SKM-1 (cell line): Measurements from ENCODE around the gene BPGM.
"Not testable (repeated sequence)": the region's sequence is repeated elsewhere in the genome, so short reads cannot be mapped to it uniquely, and the experiment has no call there.

Experiments used
- DNase-seq: peaks from one replicate; lab custom pipeline; 2025; ENCODE audit not compliant: unreplicated experiment; lab: John Stamatoyannopoulos, UW

Gene BPGM

GRCh38 chr7:134630893-134631292 is 15.8 kb upstream of the BPGM start:
- no peak for DNase-seq

DNA sequence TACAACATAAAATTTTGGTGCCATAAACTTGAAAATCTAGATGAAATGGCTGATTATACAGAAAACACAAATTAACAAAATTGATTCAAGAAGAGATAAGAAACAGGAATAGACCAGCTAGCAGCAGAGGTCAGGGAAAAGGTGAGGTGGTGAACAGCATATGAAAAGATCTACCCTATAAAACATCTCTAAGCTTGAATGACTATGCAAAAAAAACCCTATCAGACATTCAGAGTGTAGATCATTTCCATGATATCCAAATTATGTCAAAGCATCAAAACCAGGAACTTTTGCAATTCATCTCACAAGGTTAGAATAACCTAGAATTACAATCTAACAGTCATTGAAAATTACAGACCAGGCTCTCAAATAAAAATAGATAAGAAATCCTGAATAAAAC is 14.6 kb upstream of the BPGM start:
- no peak for DNase-seq

- peak; percentile 22 for DNase-seq
These were observed 13.6 kb upstream of the BPGM start for GRCh38 chr7:134632937-134633540.

DNA sequence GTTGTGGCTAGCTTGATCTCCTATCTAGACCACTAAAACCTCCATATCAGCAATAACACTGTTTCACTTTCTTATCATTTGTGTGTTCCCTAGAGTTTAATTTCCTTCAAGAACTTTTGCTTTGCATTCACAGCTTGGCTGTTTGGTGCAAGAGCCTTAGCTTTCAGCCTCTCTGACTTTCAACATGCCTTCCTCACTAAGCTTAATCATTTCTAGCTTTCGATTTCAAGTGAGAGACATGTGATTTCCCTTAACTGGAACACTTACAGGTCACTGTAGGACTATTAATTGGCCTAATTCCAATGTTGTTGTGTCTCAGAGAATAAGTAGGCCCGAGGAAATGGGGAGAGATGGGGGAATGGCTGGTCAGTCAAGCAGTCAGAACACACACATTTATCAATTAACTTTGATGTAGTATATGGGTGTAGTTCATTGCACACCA is 10.6 kb upstream of the BPGM start:
- DNase-seq: no peak

DNA sequence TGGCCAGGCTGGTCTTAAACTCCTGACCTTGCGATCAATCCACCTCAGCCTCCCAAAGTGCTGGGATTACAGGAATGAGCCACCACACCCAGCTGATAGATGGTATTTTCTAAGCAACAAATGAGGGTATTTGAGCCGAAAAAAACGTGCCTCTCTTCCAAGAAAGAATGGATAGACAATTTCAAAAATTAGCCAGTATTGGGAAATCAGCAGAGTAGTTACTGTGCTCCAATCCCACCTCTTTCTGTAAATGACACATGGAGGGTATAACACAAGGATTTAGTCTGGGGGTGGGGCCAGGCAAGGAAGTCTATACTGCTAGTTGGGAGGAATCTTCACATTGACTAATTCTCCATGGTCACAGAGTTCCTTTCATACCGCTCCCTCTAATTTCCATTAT is 9.2 kb upstream of the BPGM start:
- no peak for DNase-seq

DNA sequence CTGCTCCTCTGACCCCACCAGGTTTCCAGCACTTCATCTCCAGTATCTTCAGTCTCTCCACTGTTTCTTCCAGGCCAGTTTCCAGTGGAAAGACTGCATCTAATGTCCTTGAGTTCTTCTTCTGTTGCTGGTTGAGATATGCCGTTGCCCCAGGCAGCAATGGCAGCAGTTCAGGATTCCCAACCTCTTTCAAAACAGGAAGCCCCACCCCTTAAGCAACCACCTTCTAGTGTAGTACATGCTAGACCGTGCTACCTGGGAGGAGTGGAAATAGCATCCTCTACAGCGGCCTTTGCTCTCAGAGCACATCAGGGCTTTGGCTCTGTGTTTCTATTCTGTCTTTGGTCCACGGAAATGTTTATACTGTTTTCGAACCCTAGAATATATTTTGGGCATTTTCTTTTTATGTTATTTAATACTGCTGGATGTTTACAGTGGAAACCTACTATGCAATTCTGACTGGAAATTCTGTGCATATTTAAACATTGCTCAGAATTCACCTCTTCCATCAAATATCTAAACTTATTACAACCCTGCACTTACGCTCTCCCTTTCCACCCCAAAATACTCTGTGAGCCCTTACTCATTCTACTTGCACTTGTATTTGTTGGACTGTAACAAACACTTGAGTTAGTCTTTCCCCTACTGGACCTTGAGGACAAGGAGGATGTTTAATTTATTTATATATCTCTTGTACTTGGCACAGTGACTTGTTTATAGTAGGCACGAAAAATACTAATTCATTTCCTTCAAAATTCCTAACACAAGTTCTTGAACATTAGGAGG is 8.5 kb upstream of the BPGM start:
- no peak for DNase-seq

DNA sequence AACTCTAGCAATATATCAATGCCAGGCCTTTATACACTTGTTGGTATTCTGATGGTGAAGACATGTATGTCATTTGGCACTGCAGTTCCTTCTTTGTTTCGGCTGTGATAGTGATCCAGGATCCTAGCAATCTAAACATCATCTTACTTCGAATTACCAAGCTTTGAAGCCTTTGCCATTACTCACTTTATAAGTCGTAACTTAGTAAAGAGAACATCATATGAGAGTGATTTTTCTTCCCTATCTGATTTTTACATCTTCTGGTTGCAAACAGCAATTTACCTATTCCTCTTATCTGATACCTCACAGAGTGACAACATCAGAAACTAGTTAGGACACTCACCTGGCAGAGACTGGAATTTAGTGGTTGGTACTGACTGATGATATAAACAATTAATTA is 7.6 kb upstream of the BPGM start:
- no peak for DNase-seq

DNA sequence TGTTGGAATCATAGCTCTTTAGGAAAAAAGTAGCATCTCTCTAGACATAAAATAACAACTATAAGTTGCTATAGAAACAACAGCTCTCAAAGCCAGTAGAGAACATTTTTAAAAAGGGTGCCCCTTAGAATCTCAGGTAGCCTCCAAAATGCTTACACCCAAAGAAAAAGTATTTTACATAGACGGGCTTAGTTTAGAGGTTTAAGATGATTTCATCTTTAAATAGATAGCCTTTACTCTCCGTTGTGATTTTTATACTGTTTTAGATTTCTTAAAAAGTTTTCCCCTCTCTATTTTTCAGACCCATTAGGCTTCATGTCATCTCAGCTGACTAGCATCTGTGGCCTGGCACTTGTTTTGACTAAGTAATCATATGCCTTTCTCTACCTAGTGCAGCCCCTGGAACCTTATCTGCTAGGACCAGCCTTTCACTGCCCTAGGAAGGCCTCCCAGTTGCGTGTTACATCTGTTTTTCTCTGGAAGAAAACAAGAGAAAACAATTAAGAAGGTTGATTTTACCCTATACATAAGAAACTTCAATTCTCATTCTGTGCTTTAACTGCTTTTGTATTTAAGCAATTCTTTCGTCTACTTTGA is 6.9 kb upstream of the BPGM start:
- no peak for DNase-seq

GRCh38 chr7:134640842-134641715 is 5.6 kb upstream of the BPGM start:
- DNase-seq: no peak

DNA sequence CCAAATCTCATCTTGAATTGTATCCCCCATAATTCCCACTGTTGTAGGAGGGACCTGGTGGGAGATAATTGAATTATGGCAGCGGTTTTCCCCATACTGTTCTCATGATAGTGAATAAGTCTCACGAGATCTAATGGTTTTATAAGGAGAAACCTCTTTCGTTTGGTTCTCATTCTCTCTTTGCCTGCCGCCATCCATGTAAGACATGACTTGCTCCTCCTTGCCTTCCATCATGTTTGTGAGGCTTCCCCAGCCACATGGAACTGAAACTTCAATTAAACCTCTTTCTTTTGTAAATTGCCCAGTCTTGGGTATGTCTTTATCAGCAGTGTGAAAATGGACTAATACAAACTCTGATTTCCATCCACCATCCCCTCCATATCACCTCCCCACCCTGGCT is 4.7 kb upstream of the BPGM start:
- DNase-seq: not testable (repeated sequence)

GRCh38 chr7:134643131-134643530 is 3.5 kb upstream of the BPGM start:
- DNase-seq: no peak

DNA sequence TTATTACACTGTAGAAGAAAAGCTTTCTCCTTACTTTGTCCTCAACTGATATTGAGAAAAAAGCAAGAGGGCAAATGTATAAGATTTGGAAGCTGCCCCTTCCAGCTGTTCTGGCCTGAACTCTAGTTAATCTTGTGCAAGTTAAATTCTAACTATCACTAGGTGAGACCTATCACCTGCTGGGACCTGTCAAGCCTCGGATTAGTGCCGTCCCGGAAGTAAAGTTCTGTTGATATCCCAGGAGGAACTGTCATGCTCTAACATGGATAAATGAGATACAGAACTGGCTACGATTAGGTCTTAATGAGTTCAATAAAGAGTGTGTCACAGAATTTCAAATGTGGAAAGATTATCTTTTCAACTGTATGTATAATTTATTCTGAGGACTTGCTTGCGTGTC is 1.2 kb upstream of the BPGM start:
- no peak for DNase-seq

- DNase-seq: no peak
These were observed 718 bp upstream of the BPGM start for GRCh38 chr7:134645935-134646334.

DNA sequence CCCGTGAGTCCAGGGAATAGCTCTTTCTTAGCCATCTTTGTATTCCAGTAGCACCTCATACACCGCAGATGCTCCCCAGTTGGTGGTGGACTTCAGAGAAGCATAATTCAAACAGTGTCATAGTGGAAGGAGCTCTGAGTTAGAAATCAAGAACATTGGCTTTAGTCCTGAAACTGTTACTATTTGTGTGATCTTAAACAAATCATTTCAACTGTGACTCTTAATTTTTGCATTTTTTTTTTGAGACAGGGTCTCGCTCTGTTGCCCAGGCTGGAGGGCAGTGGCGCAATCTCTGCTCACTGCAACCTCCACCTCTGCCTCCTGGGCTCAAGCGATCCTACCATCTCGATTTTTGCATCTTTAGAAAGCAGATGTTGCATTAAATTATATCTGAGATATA is 1.8 kb downstream of the BPGM start:
- no peak for DNase-seq

- DNase-seq: no peak
These were observed 2.6 kb downstream of the BPGM start for GRCh38 chr7:134649226-134649775.

DNA sequence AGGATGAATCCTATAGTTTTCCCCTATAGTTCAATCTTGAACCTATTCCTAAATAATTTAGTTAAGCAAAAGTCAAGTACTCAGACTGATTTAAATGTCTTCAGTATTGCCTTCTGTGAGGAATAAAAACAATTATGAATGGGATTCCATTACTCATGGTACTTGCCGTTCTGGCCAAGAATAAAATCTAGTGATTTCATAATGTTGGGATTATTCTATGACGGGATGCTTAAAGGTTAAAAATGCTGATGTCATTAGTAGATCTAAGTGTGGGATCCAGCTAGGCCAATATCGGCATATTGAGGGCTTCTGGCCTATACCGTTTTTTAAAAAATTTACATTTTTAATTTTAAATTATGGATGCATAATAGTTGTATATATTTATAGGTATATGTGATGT is 5.3 kb downstream of the BPGM start:
- no peak for DNase-seq

GRCh38 chr7:134654104-134654775 is 7.6 kb downstream of the BPGM start:
- no peak for DNase-seq

DNA sequence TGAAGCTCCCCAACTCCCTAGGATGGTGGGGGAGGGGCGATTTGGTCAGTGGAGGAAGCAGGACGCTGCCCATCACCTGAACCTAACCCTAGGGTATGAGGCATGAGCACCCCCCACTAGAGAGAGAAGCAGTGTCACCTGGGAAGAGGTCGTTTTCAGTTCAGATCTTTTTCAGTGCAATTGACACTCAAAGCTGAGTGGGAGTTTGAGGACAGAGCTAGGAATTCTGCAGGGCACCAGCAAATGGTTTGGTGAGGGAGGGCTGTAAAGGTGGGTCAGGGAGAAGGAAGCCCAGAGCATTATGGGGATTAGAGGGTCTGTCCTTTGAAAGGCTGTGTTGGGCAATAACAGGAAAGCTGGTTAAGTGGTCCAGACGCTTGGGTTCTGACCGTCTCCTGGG is 10.9 kb downstream of the BPGM start:
- DNase-seq: no peak

GRCh38 chr7:134660242-134660785 is 13.7 kb downstream of the BPGM start:
- no peak for DNase-seq

DNA sequence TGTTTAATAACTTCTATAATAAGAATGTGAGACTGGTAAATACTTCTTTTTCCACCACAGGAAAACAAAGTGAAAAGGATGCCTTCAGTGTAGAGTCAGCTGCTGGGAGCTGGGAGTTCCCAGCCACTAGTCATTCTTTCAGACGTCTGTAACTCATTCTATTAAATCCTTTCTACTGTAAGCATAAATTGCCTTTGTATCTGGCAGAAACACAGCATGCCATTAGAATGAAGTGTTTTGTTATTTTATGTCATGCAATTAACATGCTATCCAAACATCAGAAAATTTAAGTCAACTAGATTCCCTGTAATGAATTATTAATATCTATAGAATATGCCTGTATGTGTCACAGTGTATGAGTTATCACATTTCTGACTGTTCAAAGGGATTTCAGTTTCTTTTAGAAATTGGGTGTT is 14.3 kb downstream of the BPGM start:
- DNase-seq: no peak
